ENCODE results near the gene IFT80. TPM values are rescaled to one million over a fixed set of nuclear protein-coding genes. Genes with fewer than 3 reads are reported as not detected.

Gene IFT80
- total and polyA plus RNA-seq, 2 of the 4 experiments (the other 2 are of a cell fraction), result 15.2 to 16.8 TPM

DNA sequence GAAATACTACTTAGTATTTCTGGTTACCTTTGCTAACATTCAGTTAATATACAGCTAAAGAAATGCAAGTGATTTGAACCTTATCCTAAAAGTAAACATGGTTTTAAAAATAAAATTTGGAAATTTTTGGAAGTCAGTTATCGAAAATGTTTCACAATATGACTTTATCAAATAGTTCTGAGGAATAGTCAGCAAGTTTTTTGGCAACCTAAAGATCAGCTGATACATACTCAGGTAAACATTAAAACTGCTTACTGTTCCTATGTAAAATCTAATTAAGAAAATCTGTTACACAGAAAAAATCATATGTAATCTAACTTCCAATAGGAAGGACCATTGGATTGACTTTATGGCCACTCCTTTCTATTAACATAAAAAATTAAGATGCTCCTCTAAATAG is 24.1 kb downstream of the IFT80 start:
- Histone ChIP-seq H3K14ac (replicated peaks; ENCODE audit: low read depth, low read length) (no peak overlapping the region), H4K8ac (ENCODE audit: low read depth in 2 of 2, low read length in 2 of 2) (no peak overlapping the region), H3K23ac (ENCODE audit: low read depth, low read length) (no peak overlapping the region), H2BK15ac (ENCODE audit: low read depth, low read length) (no peak overlapping the region), H3K9me3 (ENCODE audit: control insufficient read depth, insufficient read depth, low read length) (no peaks in the 10 kb centered on the region), H3K27ac (ENCODE audit: insufficient read depth, low read length) (no peak overlapping the region), H3K4me2 (ENCODE audit: low read depth, low read length) (no peak overlapping the region), H4K5ac (ENCODE audit: low read depth, low read length) (no peak overlapping the region), H4K91ac (ENCODE audit: insufficient read depth, low read depth, low read length) (no peak overlapping the region), H3K56ac (ENCODE audit: extremely low read depth, insufficient read depth, low read length) (no peak overlapping the region), H2BK5ac (ENCODE audit: low read depth, low read length, poor library complexity, severe bottlenecking) (no peak overlapping the region), H3K36me3 (ENCODE audit: control insufficient read depth, insufficient read depth, low read length) (peaks cover 3% of the 10 kb centered on the region), H2AFZ (replicated peaks; ENCODE audit: low read length, poor library complexity) (no peak overlapping the region), H3K18ac (ENCODE audit: low read depth, low read length) (no peak overlapping the region), H2AK5ac (ENCODE audit: low read depth, low read length) (no peak overlapping the region), H3K9me1 (ENCODE audit: insufficient read depth, low read length) (peaks cover 3% of the 10 kb centered on the region), H3K79me1 (ENCODE audit: low read depth in 1 of 2, low read length in 2 of 2) (peaks cover 0 to 6% of the 10 kb centered on the region in 2 experiments; a peak in 3 of 4 replicates), H3K4me3 (ENCODE audit: insufficient read depth, low read depth, low read length) (no peak overlapping the region), H3K4ac (ENCODE audit: low read depth, low read length) (no peak overlapping the region), H4K20me1 (ENCODE audit: insufficient read depth, low read length) (no peaks in the 10 kb centered on the region), H3K4me1 (ENCODE audit: control insufficient read depth, insufficient read depth, low read length) (peaks cover 9% of the 10 kb centered on the region), H3K27me3 (ENCODE audit: control insufficient read depth, insufficient read depth, low read length) (no peaks in the 10 kb centered on the region), H2BK120ac (ENCODE audit: low read depth, low read length) (no peak overlapping the region), H3K9ac (ENCODE audit: low read depth, low read length) (no peak overlapping the region), H2BK20ac (ENCODE audit: low read depth, low read length) (no peak overlapping the region), H2AK9ac (replicated peaks; ENCODE audit: low read depth, low read length, poor library complexity) (no peak overlapping the region)
- ChIA-PET POLR2A (ENCODE audit: unreplicated experiment) (no interaction called here), CTCF (interaction anchor here (1.1 kb wide), 1 partner anchor 21 kb away, joined by 3 read pairs; no protein-coding TSS in a partner anchor)
- TF ChIP-seq, protein P1, sequence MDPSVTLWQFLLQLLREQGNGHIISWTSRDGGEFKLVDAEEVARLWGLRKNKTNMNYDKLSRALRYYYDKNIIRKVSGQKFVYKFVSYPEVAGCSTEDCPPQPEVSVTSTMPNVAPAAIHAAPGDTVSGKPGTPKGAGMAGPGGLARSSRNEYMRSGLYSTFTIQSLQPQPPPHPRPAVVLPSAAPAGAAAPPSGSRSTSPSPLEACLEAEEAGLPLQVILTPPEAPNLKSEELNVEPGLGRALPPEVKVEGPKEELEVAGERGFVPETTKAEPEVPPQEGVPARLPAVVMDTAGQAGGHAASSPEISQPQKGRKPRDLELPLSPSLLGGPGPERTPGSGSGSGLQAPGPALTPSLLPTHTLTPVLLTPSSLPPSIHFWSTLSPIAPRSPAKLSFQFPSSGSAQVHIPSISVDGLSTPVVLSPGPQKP (IDR thresholded peaks at IDR 0.05; ENCODE audit: borderline replicate concordance, low read depth, low read length), result no peak
- TF ChIP-seq CHD1 (IDR thresholded peaks at IDR 0.05; ENCODE audit: low read depth, low read length), result no peak
- TF ChIP-seq RFX5 (IDR thresholded peaks at IDR 0.05; ENCODE audit: low read depth, low read length), result no peak
- TF ChIP-seq BHLHE40 (IDR thresholded peaks at IDR 0.05; ENCODE audit: low read depth, low read length), result no peak
- no peak for TF ChIP-seq RCOR1 (IDR thresholded peaks at IDR 0.05; ENCODE audit: insufficient replicate concordance, low read length)
- no peak for TF ChIP-seq SMC3 (IDR thresholded peaks at IDR 0.05; ENCODE audit: low read depth, low read length)
- TF ChIP-seq MAFK (IDR thresholded peaks at IDR 0.05; ENCODE audit: low read depth, low read length), result no peak
- no peak for TF ChIP-seq MAZ (IDR thresholded peaks at IDR 0.05; ENCODE audit: borderline replicate concordance, low read depth, low read length)
- no peak; the same call in 1 of the 2 replicates for TF ChIP-seq CEBPB (IDR thresholded peaks at IDR 0.05; ENCODE audit: low read depth, low read length)
- no peak for TF ChIP-seq FOS (IDR thresholded peaks at IDR 0.05; ENCODE audit: low read depth, low read length)
- no peak for TF ChIP-seq POLR2A (IDR thresholded peaks at IDR 0.05; ENCODE audit: low read depth, low read length)
- TF ChIP-seq MXI1 (IDR thresholded peaks at IDR 0.05; ENCODE audit: borderline replicate concordance, low read depth, low read length), result no peak
- TF ChIP-seq, protein P2, sequence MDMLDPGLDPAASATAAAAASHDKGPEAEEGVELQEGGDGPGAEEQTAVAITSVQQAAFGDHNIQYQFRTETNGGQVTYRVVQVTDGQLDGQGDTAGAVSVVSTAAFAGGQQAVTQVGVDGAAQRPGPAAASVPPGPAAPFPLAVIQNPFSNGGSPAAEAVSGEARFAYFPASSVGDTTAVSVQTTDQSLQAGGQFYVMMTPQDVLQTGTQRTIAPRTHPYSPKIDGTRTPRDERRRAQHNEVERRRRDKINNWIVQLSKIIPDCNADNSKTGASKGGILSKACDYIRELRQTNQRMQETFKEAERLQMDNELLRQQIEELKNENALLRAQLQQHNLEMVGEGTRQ (IDR thresholded peaks at IDR 0.05; ENCODE audit: low read depth, low read length), result no peak
- no TSS peak for BruUV-seq (replicated peaks)
- DNase-seq, result no peak
- intact Hi-C loops (cut with micrococcal nuclease) (no loop called here), in situ Hi-C loops (cut with MboI; ENCODE audit: low sequenced_read_pairs) (no loop called here), dilution Hi-C loops (cut with HindIII; ENCODE audit: low sequenced_read_pairs, unreplicated experiment) (no loop called here)
- ATAC-seq (ENCODE audit: low read depth), result no peak
- no CpG with 5 or more reads among the region's 1 CpG for WGBS, 2 experiments (ENCODE audit: extremely low coverage in 2 of 2, insufficient read length in 1 of 2)
